WTC11 (cell line): ENCODE results near the gene MSH3.

Experiments
- ELF4 ChIP-seq: sonication (generic); formaldehyde crosslinking; IDR thresholded peaks from 2 replicates; pipeline ENCODE4 v1.8.1; 2022; ENCODE audit warnings: low read depth, mild to moderate bottlenecking, moderate library complexity, missing genetic modification reagents
- ETV6 ChIP-seq: sonication (generic); formaldehyde crosslinking; IDR thresholded peaks from 2 replicates; pipeline ENCODE4 v1.8.1; 2022; ENCODE audit warnings: mild to moderate bottlenecking, missing genetic modification reagents
- ZBTB21 ChIP-seq: sonication (generic); formaldehyde crosslinking; IDR thresholded peaks from 2 replicates; pipeline ENCODE4 v1.8.1; 2023; ENCODE audit warnings: mild to moderate bottlenecking, missing genetic modification reagents, borderline replicate concordance
- ZBTB43 ChIP-seq: sonication (generic); formaldehyde crosslinking; IDR thresholded peaks from 2 replicates; pipeline ENCODE4 v1.8.1; 2023; ENCODE audit warnings: mild to moderate bottlenecking, missing genetic modification reagents

- no peak for TF ChIP-seq ZBTB21 (CRISPR knock-in tag)
- TF ChIP-seq ZBTB43, result no peak
- TF ChIP-seq ETV6 (CRISPR knock-in tag), result no peak
- no peak for TF ChIP-seq ELF4 (CRISPR knock-in tag)
These were observed 200.1 kb downstream of the MSH3 start for GRCh38 chr5:80854583-80854982.
